ENCODE measurements around the gene ATP13A5. TPM values are rescaled to one million over a fixed set of nuclear protein-coding genes. Genes with fewer than 3 reads are reported as not detected.

The ATP13A5 gene
- total RNA-seq, 1 experiment from 2014 or later: not detected

- intact Hi-C loops (cut with micrococcal nuclease; ENCODE audit: unreplicated experiment): no loop called here
- DNase-seq (ENCODE audit: low read depth, low spot score) (no peak), ATAC-seq (no peak)
- in situ Hi-C loops (cut with HindIII; ENCODE audit: low pct_unique_long_range_greater_than_20kb, low sequenced_read_pairs): no loop called here
- no peaks in the 10 kb centered on the region for H3K36me3 ChIP-seq (ENCODE audit: control insufficient read depth, insufficient read depth, low read length)
- no peak overlapping the region for H3K4me3 ChIP-seq (ENCODE audit: low read depth in 2 of 2, low read length in 2 of 2)
- H3K27ac ChIP-seq (ENCODE audit: low read length): no peak overlapping the region
- no peaks in the 10 kb centered on the region for H3K4me1 ChIP-seq (ENCODE audit: control insufficient read depth, insufficient read depth, low read length)
- H3K27me3 ChIP-seq (ENCODE audit: control insufficient read depth, insufficient read depth, low read length): no peaks in the 10 kb centered on the region
- CTCF ChIA-PET: no interaction called here
- no TSS peak for BruUV-seq (replicated peaks)
- TF ChIP-seq, protein P1, sequence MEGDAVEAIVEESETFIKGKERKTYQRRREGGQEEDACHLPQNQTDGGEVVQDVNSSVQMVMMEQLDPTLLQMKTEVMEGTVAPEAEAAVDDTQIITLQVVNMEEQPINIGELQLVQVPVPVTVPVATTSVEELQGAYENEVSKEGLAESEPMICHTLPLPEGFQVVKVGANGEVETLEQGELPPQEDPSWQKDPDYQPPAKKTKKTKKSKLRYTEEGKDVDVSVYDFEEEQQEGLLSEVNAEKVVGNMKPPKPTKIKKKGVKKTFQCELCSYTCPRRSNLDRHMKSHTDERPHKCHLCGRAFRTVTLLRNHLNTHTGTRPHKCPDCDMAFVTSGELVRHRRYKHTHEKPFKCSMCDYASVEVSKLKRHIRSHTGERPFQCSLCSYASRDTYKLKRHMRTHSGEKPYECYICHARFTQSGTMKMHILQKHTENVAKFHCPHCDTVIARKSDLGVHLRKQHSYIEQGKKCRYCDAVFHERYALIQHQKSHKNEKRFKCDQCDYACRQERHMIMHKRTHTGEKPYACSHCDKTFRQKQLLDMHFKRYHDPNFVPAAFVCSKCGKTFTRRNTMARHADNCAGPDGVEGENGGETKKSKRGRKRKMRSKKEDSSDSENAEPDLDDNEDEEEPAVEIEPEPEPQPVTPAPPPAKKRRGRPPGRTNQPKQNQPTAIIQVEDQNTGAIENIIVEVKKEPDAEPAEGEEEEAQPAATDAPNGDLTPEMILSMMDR (IDR thresholded peaks at IDR 0.05): no peak
- TF ChIP-seq SIN3A (IDR thresholded peaks at IDR 0.05; ENCODE audit: borderline replicate concordance, insufficient read depth, low read depth, low read length) (no peak), TCF7L2 (IDR thresholded peaks at IDR 0.05; ENCODE audit: low read depth, low read length) (no peak), POLR2AphosphoS5 (IDR thresholded peaks at IDR 0.05; ENCODE audit: low read depth, low read length) (no peak)
- TF ChIP-seq, protein P2, sequence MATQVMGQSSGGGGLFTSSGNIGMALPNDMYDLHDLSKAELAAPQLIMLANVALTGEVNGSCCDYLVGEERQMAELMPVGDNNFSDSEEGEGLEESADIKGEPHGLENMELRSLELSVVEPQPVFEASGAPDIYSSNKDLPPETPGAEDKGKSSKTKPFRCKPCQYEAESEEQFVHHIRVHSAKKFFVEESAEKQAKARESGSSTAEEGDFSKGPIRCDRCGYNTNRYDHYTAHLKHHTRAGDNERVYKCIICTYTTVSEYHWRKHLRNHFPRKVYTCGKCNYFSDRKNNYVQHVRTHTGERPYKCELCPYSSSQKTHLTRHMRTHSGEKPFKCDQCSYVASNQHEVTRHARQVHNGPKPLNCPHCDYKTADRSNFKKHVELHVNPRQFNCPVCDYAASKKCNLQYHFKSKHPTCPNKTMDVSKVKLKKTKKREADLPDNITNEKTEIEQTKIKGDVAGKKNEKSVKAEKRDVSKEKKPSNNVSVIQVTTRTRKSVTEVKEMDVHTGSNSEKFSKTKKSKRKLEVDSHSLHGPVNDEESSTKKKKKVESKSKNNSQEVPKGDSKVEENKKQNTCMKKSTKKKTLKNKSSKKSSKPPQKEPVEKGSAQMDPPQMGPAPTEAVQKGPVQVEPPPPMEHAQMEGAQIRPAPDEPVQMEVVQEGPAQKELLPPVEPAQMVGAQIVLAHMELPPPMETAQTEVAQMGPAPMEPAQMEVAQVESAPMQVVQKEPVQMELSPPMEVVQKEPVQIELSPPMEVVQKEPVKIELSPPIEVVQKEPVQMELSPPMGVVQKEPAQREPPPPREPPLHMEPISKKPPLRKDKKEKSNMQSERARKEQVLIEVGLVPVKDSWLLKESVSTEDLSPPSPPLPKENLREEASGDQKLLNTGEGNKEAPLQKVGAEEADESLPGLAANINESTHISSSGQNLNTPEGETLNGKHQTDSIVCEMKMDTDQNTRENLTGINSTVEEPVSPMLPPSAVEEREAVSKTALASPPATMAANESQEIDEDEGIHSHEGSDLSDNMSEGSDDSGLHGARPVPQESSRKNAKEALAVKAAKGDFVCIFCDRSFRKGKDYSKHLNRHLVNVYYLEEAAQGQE (IDR thresholded peaks at IDR 0.05; ENCODE audit: insufficient read depth in 1 of 2, low read depth in 2 of 2, low read length in 1 of 2): no peak
- POLR2A ChIA-PET: no interaction called here
- peaks cover 11% of the 10 kb centered on the region; the same call in 1 of the 2 replicates for H3K9me3 ChIP-seq (ENCODE audit: control insufficient read depth, insufficient read depth, low read depth, low read length)
Measured at GRCh38 chr3:193416629-193417028, 38.1 kb upstream of the ATP13A5 start.

DNA sequence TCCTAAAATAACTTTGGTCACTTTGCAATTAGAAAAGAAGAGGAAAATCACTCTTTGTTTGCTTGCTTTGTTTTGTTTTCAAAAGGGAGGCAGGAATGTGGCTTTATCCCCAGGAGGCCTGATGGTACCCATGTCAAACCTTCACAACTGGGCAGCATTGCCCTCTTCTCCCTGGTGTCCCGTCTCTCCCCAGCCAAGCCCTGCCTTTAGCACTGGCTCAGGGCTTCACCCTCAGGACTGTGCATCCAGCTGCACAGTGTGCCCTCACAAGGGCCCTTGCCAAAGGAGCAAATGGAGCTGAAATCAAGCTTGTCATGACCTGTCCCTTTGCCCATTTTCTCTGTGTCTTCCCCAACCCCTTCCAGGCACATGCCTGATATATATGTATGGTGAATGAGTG lies 29.1 kb upstream of the ATP13A5 start:
- Histone ChIP-seq H3K4me3 (ENCODE audit: low read depth in 2 of 2, low read length in 2 of 2) (no peak overlapping the region), H3K27me3 (ENCODE audit: control insufficient read depth, insufficient read depth, low read length) (peaks cover 7% of the 10 kb centered on the region), H3K36me3 (ENCODE audit: control insufficient read depth, insufficient read depth, low read length) (no peaks in the 10 kb centered on the region), H3K27ac (ENCODE audit: low read length) (no peak overlapping the region), H3K4me1 (ENCODE audit: control insufficient read depth, insufficient read depth, low read length) (no peaks in the 10 kb centered on the region), H3K9me3 (ENCODE audit: control insufficient read depth, insufficient read depth, low read depth, low read length) (no peaks in the 10 kb centered on the region)
- DNase-seq (ENCODE audit: low read depth, low spot score): no peak
- ChIA-PET CTCF (no interaction called here), POLR2A (no interaction called here)
- in situ Hi-C loops (cut with HindIII; ENCODE audit: low pct_unique_long_range_greater_than_20kb, low sequenced_read_pairs) (no loop called here), intact Hi-C loops (cut with micrococcal nuclease; ENCODE audit: unreplicated experiment) (no loop called here)
- no peak for ATAC-seq
- BruUV-seq (replicated peaks): no TSS peak
- no peak for TF ChIP-seq TCF7L2 (IDR thresholded peaks at IDR 0.05; ENCODE audit: low read depth, low read length)
- TF ChIP-seq, protein P1 (IDR thresholded peaks at IDR 0.05): no peak
- no peak for TF ChIP-seq POLR2AphosphoS5 (IDR thresholded peaks at IDR 0.05; ENCODE audit: low read depth, low read length)
- TF ChIP-seq, protein P2 (IDR thresholded peaks at IDR 0.05; ENCODE audit: insufficient read depth in 1 of 2, low read depth in 2 of 2, low read length in 1 of 2): no peak
- no peak for TF ChIP-seq SIN3A (IDR thresholded peaks at IDR 0.05; ENCODE audit: borderline replicate concordance, insufficient read depth, low read depth, low read length)

Data from Panc1 (cell line).